ENCODE results near the gene TALDO1.

DNA sequence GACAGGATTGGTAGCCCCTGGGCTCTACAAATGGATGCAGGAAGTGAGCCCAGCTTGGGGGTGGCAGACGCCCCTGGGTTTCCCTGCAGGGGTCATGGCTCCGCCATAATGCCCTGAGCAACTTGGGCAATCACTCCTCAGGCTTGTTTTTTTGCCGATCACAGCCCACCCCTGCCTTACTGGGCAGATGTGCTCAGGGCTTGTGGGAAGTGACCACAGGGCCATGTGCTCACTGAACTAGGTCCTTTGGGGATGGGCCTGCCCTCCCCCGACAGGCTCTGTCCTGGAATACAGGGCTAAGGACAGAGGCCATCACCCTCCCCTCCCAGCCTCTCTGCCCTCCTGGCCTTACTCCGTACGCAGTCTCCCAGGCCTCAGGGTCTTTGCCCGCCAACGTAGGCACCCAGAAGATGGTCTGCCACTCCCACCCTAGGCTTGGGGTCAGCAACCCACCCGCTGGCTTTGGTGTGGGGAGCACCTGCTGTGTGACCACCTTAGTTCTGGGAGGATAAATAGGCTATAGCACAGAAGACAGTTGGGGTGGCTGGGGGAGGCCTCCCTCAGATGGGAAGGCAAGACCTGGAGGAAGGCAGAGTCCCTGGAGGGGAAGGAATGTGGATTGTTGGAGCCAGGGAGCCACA is 66.3 kb downstream of the TALDO1 start:
- TF ChIP-seq, protein P1, sequence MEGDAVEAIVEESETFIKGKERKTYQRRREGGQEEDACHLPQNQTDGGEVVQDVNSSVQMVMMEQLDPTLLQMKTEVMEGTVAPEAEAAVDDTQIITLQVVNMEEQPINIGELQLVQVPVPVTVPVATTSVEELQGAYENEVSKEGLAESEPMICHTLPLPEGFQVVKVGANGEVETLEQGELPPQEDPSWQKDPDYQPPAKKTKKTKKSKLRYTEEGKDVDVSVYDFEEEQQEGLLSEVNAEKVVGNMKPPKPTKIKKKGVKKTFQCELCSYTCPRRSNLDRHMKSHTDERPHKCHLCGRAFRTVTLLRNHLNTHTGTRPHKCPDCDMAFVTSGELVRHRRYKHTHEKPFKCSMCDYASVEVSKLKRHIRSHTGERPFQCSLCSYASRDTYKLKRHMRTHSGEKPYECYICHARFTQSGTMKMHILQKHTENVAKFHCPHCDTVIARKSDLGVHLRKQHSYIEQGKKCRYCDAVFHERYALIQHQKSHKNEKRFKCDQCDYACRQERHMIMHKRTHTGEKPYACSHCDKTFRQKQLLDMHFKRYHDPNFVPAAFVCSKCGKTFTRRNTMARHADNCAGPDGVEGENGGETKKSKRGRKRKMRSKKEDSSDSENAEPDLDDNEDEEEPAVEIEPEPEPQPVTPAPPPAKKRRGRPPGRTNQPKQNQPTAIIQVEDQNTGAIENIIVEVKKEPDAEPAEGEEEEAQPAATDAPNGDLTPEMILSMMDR (IDR thresholded peaks at IDR 0.05), result no peak
- TF ChIP-seq POLR2A (IDR thresholded peaks at IDR 0.05), result no peak
